MCF 10A (cell line): Measurements from ENCODE around the gene TFRC. TPM values are rescaled to one million over a fixed set of nuclear protein-coding genes. Genes with fewer than 3 reads are reported as not detected.

Source experiments
- BruUV-seq: library from RNA; stranded (reverse); fragments of 400-500 nt; replicated peaks from 2 replicates; lab custom pipeline; 2021; lab: Mats Ljungman, UMichigan
- CTCF ChIA-PET: fragments of 300-600 bp; sonication (Branson Sonifier 250); formaldehyde crosslinking; extraction: SDS; loops from one replicate; lab custom pipeline; 2021; ENCODE audit warnings: antibody characterized with exemption, inconsistent platforms; lab: Yijun Ruan, JAX
- POLR2A ChIA-PET: fragments of 300-600, 350-650 bp; sonication (Branson Sonifier 250); formaldehyde crosslinking; extraction: SDS; loops from one replicate; lab custom pipeline; 2020; ENCODE audit warnings: antibody characterized with exemption, inconsistent platforms; lab: Yijun Ruan, JAX
- DNase-seq: peaks from one replicate; pipeline ENCODE4 v3.0.0-alpha.2; 2018; ENCODE audit not compliant: unreplicated experiment
- H3K27ac Mint-ChIP-seq: one replicate; pipeline ENCODE4 v1.8.0; 2022; ENCODE audit warnings: mild to moderate bottlenecking, low read depth, mixed read lengths; ENCODE audit not compliant: unreplicated experiment
- H3K27me3 Mint-ChIP-seq: one replicate; pipeline ENCODE4 v1.8.0; 2022; ENCODE audit warnings: mixed read lengths; ENCODE audit not compliant: insufficient read depth, unreplicated experiment
- H3K36me3 Mint-ChIP-seq: one replicate; pipeline ENCODE4 v1.8.0; 2022; ENCODE audit warnings: mild to moderate bottlenecking, moderate library complexity, mixed read lengths; ENCODE audit not compliant: insufficient read depth, unreplicated experiment
- H3K4me1 Mint-ChIP-seq: one replicate; pipeline ENCODE4 v1.8.0; 2022; ENCODE audit warnings: mixed read lengths; ENCODE audit not compliant: insufficient read depth, unreplicated experiment
- H3K4me3 Mint-ChIP-seq: one replicate; pipeline ENCODE4 v1.8.0; 2022; ENCODE audit warnings: mild to moderate bottlenecking, moderate library complexity, mixed read lengths; ENCODE audit not compliant: unreplicated experiment
- H3K9me3 Mint-ChIP-seq: one replicate; pipeline ENCODE4 v1.8.0; 2022; ENCODE audit warnings: mixed read lengths; ENCODE audit not compliant: unreplicated experiment
- CTCF ChIP-seq: fragments of 200-600 bp; IDR thresholded peaks from one replicate; pipeline ENCODE4 v1.8.0; 2022; ENCODE audit warnings: antibody characterized with exemption, mild to moderate bottlenecking; ENCODE audit not compliant: unreplicated experiment
- intact Hi-C: fragments of 100-400 bp; cut with micrococcal nuclease; formaldehyde crosslinking; loops from 2 replicates; pipeline ENCODE4 v1.14.1; 2022
- total RNA-seq: library from RNA; stranded (reverse); gene quantifications from 2 replicates; pipeline ENCODE4 v1.2.3, GENCODE V29; 2022

TFRC gene
- total RNA-seq, 1 experiment from 2014 or later, result 72.9 TPM

- peaks cover 83% of the 10 kb centered on the region for H3K36me3 Mint-ChIP-seq
- BruUV-seq, result TSS peak; percentile 8
Observed at GRCh38 chr3:196049653-196050052, 32.2 kb downstream of the TFRC start.

GRCh38 chr3:196048922-196049598, 32.8 kb downstream of the TFRC start:
- intact Hi-C loops, result no loop called here
- Mint-ChIP-seq H3K4me1 (no peaks in the 10 kb centered on the region), H3K9me3 (no peaks in the 10 kb centered on the region), H3K36me3 (peaks cover 78% of the 10 kb centered on the region), H3K4me3 (no peak overlapping the region), H3K27ac (no peak overlapping the region), H3K27me3 (no peaks in the 10 kb centered on the region)
- DNase-seq, result no peak
- no TSS peak for BruUV-seq
- TF ChIP-seq CTCF, result no peak
- ChIA-PET CTCF (interaction anchor here (0.6 to 1.5 kb wide), 2 partner anchors 15 to 29 kb away, joined by 3 read pairs; no protein-coding TSS in a partner anchor), POLR2A (interaction anchor here (0.7 kb wide), 1 partner anchor 33 kb away, joined by 3 read pairs; no protein-coding TSS in a partner anchor)

More at GRCh38 chr3:196049653-196050052, 32.2 kb downstream of the TFRC start:
- ChIA-PET POLR2A (interaction anchor here (1.5 kb wide), 1 partner anchor 29 kb away, joined by 5 read pairs; no protein-coding TSS in a partner anchor), CTCF (interaction anchor here (0.6 to 1.5 kb wide), 2 partner anchors 14 to 30 kb away, joined by 3 read pairs; no protein-coding TSS in a partner anchor)
- no peaks in the 10 kb centered on the region for H3K9me3 Mint-ChIP-seq
- H3K4me3 Mint-ChIP-seq, result no peak overlapping the region
- no peak for TF ChIP-seq CTCF
- no peak for DNase-seq
- no peaks in the 10 kb centered on the region for H3K27me3 Mint-ChIP-seq
- H3K27ac Mint-ChIP-seq, result no peak overlapping the region
- intact Hi-C loops, result no loop called here
- H3K4me1 Mint-ChIP-seq, result no peaks in the 10 kb centered on the region

- intact Hi-C loops, result no loop called here
- no peak for TF ChIP-seq CTCF
- no peak for DNase-seq
- Mint-ChIP-seq H3K9me3 (no peaks in the 10 kb centered on the region), H3K4me1 (no peaks in the 10 kb centered on the region), H3K36me3 (peaks cover 63% of the 10 kb centered on the region), H3K27ac (no peak overlapping the region), H3K4me3 (no peak overlapping the region), H3K27me3 (no peaks in the 10 kb centered on the region)
- CTCF ChIA-PET, result interaction anchor here (0.6 kb wide), 1 partner anchor 320 kb away, joined by 4 read pairs; no protein-coding TSS in a partner anchor
- POLR2A ChIA-PET, result interaction anchor here (0.7 to 0.9 kb wide), 2 partner anchors 10 to 188 kb away, joined by 3 read pairs; no protein-coding TSS in a partner anchor
- no TSS peak for BruUV-seq
Observed at GRCh38 chr3:196047391-196048030, 34.4 kb downstream of the TFRC start.

- Mint-ChIP-seq H3K36me3 (peaks cover 33% of the 10 kb centered on the region), H3K4me3 (no peak overlapping the region), H3K4me1 (no peaks in the 10 kb centered on the region), H3K9me3 (no peaks in the 10 kb centered on the region), H3K27me3 (no peaks in the 10 kb centered on the region), H3K27ac (no peak overlapping the region)
- no peak for DNase-seq
- intact Hi-C loops, result no loop called here
- no peak for TF ChIP-seq CTCF
- ChIA-PET POLR2A (no interaction called here), CTCF (interaction anchor here (0.5 kb wide), 1 partner anchor 131 kb away, joined by 3 read pairs; no protein-coding TSS in a partner anchor)
- no TSS peak for BruUV-seq
Observed at GRCh38 chr3:196044513-196044912, 37.4 kb downstream of the TFRC start.
